Common myeloid progenitor, CD34-positive (primary cell): ENCODE measurements around the gene RBMY1B. TPM values are rescaled to one million over a fixed set of nuclear protein-coding genes. Genes with fewer than 3 reads are reported as not detected.
"Not testable (repeated sequence)": the region's sequence is repeated elsewhere in the genome, so short reads cannot be mapped to it uniquely, and the experiment has no call there.

Experiments
- CTCF ChIA-PET: fragments of 350-600 bp; sonication (Branson Sonifier 250); formaldehyde crosslinking; loops from one replicate; lab custom pipeline; 2021; ENCODE audit warnings: antibody characterized with exemption; lab: Charles Lee
- POLR2A ChIA-PET: fragments of 350-600 bp; sonication (Branson Sonifier 250); formaldehyde crosslinking; loops from one replicate; lab custom pipeline; 2021; ENCODE audit warnings: antibody characterized with exemption; lab: Charles Lee
- DNase-seq, 3 donors: peaks; one replicate each; pipeline versions ENCODE4 v3.0.0 to v3.0.0-alpha.2; 2013
- H3K27ac ChIP-seq, 2 experiments: 1 replicate in 1 of 2; 2 replicates in 1 of 2; pipeline ENCODE4 v1.7.0; 2013; ENCODE audit warnings: inconsistent platforms in 2 of 2, low read length in 2 of 2, mild to moderate bottlenecking in 2 of 2, low read depth in 1 of 2, moderate library complexity in 1 of 2; ENCODE audit not compliant: severe bottlenecking in 2 of 2, insufficient read depth in 1 of 2, poor library complexity in 1 of 2
- H3K27me3 ChIP-seq, 5 experiments: replicated peaks in 2 of 5; 1 replicate in 3 of 5; 2 replicates in 2 of 5; pipeline versions ENCODE4 v1.6.1 to v1.7.0; 2013; ENCODE audit warnings: low read length in 4 of 5, mild to moderate bottlenecking in 2 of 5, moderate library complexity in 2 of 5, inconsistent platforms in 1 of 5; ENCODE audit not compliant: insufficient read depth in 5 of 5, control insufficient read depth in 4 of 5
- H3K36me3 ChIP-seq, 4 experiments: 1 replicate in 2 of 4; 2 replicates in 2 of 4; pipeline versions ENCODE4 v1.6.1 to v1.7.0; 2013; ENCODE audit warnings: low read length in 3 of 4, control low read depth in 1 of 4, mild to moderate bottlenecking in 1 of 4; ENCODE audit not compliant: control insufficient read depth in 4 of 4, insufficient read depth in 4 of 4
- H3K4me1 ChIP-seq, 4 experiments: 1 replicate in 3 of 4; 2 replicates in 1 of 4; pipeline versions ENCODE4 v1.6.1 to v1.7.1; 2013; ENCODE audit warnings: low read length in 3 of 4, mild to moderate bottlenecking in 3 of 4, control low read depth in 1 of 4, inconsistent platforms in 1 of 4, moderate library complexity in 1 of 4; ENCODE audit not compliant: control insufficient read depth in 4 of 4, insufficient read depth in 4 of 4; ENCODE audit errors: control extremely low read depth in 1 of 4
- H3K4me3 ChIP-seq, 7 experiments: 1 replicate in 4 of 7; 2 replicates in 3 of 7; pipeline versions ENCODE4 v1.5.1 to v1.7.0; 2013; ENCODE audit warnings: mild to moderate bottlenecking in 7 of 7, low read length in 6 of 7, moderate library complexity in 6 of 7, inconsistent platforms in 2 of 7, low read depth in 2 of 7, control low read depth in 1 of 7; ENCODE audit not compliant: insufficient read depth in 4 of 7, control insufficient read depth in 1 of 7; ENCODE audit errors: extremely low read depth in 1 of 7
- H3K9me3 ChIP-seq, 5 experiments: 1 replicate in 4 of 5; 2 replicates in 1 of 5; pipeline versions ENCODE4 v1.6.1 to v1.7.1; 2013; ENCODE audit warnings: low read length in 4 of 5, mild to moderate bottlenecking in 2 of 5, inconsistent platforms in 1 of 5, low read depth in 1 of 5, moderate library complexity in 1 of 5; ENCODE audit not compliant: control insufficient read depth in 4 of 5, insufficient read depth in 2 of 5; ENCODE audit errors: control extremely low read depth in 1 of 5
- WGBS: methylation state at CpG from one replicate; pipeline ENCODE4 v1.1.5; 2013; ENCODE audit not compliant: insufficient coverage; 5-methylcytosine and 5-hydroxymethylcytosine counted together
- polyA plus RNA-seq: library from polyadenylated mRNA; unstranded; fragments of 120-200 nt; gene quantifications from one replicate; pipeline ENCODE4 v1.2.1, GENCODE V29; 2013

RBMY1B gene
- not detected for polyA plus RNA-seq

DNA sequence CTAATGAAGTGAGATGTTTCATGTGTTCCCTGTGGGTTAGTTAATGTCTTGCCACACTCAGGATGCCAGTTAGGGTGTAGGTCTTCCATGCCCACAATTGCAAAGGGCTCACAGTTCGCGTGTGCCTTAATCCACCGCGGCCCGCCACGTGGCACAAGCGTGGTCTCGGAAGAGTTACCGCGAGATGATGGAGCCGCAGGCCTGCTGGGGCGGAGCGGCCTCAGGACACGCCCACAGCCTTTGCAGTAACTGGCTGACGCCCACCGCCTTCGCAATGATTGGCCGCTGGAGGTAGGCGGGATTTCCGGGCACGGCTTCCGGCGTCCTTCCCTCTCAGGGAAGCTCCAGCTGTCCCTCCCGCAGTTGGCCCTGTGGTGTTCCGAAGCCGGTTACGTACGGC, at the start of gene RBMY1B:
TSS of gene RBMY1B (plus strand) at position 301 of the 400 bp plus-strand sequence. CDS start 2,013 bp downstream, outside the sequence.
- H3K4me3 ChIP-seq, H3K27ac ChIP-seq, POLR2A ChIA-PET, H3K27me3 ChIP-seq, H3K4me1 ChIP-seq, DNase-seq, CTCF ChIA-PET, H3K36me3 ChIP-seq, H3K9me3 ChIP-seq: not testable (repeated sequence)
- no CpG with 5 or more reads among the region's 28 CpGs for WGBS

- CTCF ChIA-PET, H3K4me3 ChIP-seq, H3K9me3 ChIP-seq, POLR2A ChIA-PET, H3K36me3 ChIP-seq, H3K27ac ChIP-seq, DNase-seq, H3K4me1 ChIP-seq, H3K27me3 ChIP-seq: not testable (repeated sequence)
- WGBS, result no CpG with 5 or more reads among the region's 1 CpG
Observed at GRCh38 chrY:21462915-21463314, 48.2 kb upstream of the RBMY1B start.

- no CpG with 5 or more reads among the region's 1 CpG for WGBS
- no peak overlapping the region for H3K4me3 ChIP-seq
- H3K4me1 ChIP-seq, result no peaks in the 10 kb centered on the region
- POLR2A ChIA-PET, result no interaction called here
- DNase-seq, result no peak
- H3K27ac ChIP-seq, result no peak overlapping the region
- H3K36me3 ChIP-seq, result no peaks in the 10 kb centered on the region
- CTCF ChIA-PET, result no interaction called here
- H3K9me3 ChIP-seq, result no peaks in the 10 kb centered on the region
- no peaks in the 10 kb centered on the region for H3K27me3 ChIP-seq
Observed at GRCh38 chrY:21482967-21483366, 28.2 kb upstream of the RBMY1B start.

DNA sequence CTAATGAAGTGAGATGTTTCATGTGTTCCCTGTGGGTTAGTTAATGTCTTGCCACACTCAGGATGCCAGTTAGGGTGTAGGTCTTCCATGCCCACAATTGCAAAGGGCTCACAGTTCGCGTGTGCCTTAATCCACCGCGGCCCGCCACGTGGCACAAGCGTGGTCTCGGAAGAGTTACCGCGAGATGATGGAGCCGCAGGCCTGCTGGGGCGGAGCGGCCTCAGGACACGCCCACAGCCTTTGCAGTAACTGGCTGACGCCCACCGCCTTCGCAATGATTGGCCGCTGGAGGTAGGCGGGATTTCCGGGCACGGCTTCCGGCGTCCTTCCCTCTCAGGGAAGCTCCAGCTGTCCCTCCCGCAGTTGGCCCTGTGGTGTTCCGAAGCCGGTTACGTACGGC, 23.4 kb downstream of the RBMY1B start, which contains the start of gene RBMY1A1:
TSS of gene RBMY1A1 (plus strand) at position 301 of the 400 bp plus-strand sequence. CDS start 2,013 bp downstream, outside the sequence.
- WGBS, result no CpG with 5 or more reads among the region's 28 CpGs

DNA sequence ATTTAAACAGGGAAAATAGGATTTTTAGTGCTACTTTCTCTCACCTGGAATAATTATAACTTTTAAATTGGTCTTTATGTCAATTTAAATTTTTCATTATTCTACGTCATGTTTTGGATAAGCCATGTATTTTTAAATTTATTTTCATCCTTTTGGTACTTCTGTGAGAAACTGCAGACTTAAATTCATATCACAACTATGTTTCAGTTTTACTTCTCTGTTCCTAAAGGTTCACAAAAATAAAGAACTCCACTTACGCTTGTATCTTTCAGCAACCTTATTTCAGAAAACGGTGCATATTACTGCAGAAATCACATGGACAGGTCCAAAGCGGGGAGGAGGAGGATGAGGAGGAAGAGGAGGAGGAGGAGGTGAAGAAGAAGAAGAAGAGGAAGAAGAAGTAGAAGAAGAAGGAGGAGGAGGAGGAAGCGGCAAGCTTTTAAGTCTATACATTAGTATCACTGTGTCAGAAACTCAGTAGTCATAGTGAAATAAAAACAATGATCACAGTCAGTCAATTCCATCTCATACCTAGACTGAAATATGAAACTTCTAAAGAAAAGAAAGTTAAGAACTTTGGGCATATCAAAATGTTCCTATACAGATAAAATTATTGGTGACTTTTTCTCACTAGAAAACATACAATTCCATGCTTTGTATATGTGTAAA, 48.3 kb downstream of the RBMY1B start:
- POLR2A ChIA-PET, H3K4me3 ChIP-seq, DNase-seq, CTCF ChIA-PET, H3K9me3 ChIP-seq, H3K27me3 ChIP-seq, H3K4me1 ChIP-seq, H3K36me3 ChIP-seq, H3K27ac ChIP-seq: not testable (repeated sequence)
- no CpG with 5 or more reads among the region's 5 CpGs for WGBS

More for the DNA sequence above, 23.4 kb downstream of the RBMY1B start, which contains the start of gene RBMY1A1:
- H3K4me1 ChIP-seq, H3K4me3 ChIP-seq, H3K27me3 ChIP-seq, DNase-seq, CTCF ChIA-PET, POLR2A ChIA-PET, H3K36me3 ChIP-seq, H3K27ac ChIP-seq, H3K9me3 ChIP-seq: not testable (repeated sequence)
